Measurements from ENCODE around the gene SPATA46.

SPATA46 gene

DNA sequence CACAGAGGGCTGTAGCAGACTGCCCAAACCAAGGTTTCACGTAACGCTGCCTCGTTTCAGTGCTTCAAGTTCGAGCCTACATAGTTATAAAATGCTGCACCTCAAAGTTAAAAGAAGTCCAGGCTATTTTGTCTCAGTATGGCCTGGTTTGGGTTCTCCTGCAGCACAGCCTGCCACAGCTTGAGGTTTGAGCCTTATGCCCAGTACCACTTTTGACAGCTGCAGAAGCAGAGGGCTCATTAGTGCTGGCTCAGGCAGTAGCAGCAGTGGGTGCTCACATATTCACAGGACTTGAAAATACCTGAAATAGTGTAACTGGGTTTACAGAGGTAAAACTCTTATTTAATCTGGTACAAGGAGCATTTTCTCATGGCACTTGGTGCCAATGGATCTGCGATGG, 15.3 kb downstream of the SPATA46 start:
- Histone ChIP-seq H3K27ac (ENCODE audit: low read depth, low read length) (no peak overlapping the region), H3K9ac (ENCODE audit: low read length) (no peak overlapping the region), H3K27me3 (ENCODE audit: low read length) (no peaks in the 10 kb centered on the region), H3K79me2 (ENCODE audit: insufficient read depth, low read length) (no peaks in the 10 kb centered on the region), H3K9me3 (ENCODE audit: insufficient read depth, low read length) (no peaks in the 10 kb centered on the region), H2AFZ (ENCODE audit: low read depth, low read length, severe bottlenecking) (no peak overlapping the region), H3K36me3 (ENCODE audit: low read length) (no peaks in the 10 kb centered on the region), H3K4me2 (ENCODE audit: low read depth, low read length, poor library complexity, severe bottlenecking) (no peak overlapping the region), H4K20me1 (ENCODE audit: low read depth, low read length) (no peaks in the 10 kb centered on the region), H3F3A (ENCODE audit: insufficient read depth) (no peaks in the 10 kb centered on the region), H3K9me2 (replicated peaks; ENCODE audit: insufficient read depth, low read length) (no peaks in the 10 kb centered on the region), H3K4me3 (ENCODE audit: insufficient read depth, low read length, poor library complexity, severe bottlenecking) (no peak overlapping the region)
- TF ChIP-seq EZH2phosphoT487 (conservative IDR thresholded peaks at IDR 0.05; ENCODE audit: low read length): no peak
- TF ChIP-seq, protein P1, sequence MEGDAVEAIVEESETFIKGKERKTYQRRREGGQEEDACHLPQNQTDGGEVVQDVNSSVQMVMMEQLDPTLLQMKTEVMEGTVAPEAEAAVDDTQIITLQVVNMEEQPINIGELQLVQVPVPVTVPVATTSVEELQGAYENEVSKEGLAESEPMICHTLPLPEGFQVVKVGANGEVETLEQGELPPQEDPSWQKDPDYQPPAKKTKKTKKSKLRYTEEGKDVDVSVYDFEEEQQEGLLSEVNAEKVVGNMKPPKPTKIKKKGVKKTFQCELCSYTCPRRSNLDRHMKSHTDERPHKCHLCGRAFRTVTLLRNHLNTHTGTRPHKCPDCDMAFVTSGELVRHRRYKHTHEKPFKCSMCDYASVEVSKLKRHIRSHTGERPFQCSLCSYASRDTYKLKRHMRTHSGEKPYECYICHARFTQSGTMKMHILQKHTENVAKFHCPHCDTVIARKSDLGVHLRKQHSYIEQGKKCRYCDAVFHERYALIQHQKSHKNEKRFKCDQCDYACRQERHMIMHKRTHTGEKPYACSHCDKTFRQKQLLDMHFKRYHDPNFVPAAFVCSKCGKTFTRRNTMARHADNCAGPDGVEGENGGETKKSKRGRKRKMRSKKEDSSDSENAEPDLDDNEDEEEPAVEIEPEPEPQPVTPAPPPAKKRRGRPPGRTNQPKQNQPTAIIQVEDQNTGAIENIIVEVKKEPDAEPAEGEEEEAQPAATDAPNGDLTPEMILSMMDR (IDR thresholded peaks at IDR 0.05; ENCODE audit: insufficient read depth, low read length, poor library complexity, severe bottlenecking): no peak

DNA sequence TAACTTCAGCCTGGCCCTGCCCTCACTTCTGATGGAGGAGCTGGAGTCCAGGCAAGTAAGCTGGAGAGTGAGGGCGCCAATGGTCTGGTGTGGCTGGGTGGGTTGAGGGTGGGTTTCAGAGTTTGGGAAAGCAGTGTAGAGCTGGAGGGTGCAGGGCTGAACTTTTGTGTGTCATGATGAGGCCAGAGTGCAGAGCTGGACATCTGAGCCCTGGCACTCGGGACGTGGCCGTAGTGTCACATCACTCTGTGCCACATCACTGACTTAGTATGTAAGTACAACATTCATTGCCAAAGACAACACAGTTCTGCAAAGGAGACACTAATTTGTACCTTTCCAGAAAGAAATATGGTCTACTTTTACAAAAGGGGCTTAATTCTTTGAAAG, 15.8 kb downstream of the SPATA46 start:
- H3K79me2 ChIP-seq (ENCODE audit: insufficient read depth, low read length): no peaks in the 10 kb centered on the region
- H3K36me3 ChIP-seq (ENCODE audit: low read length): no peaks in the 10 kb centered on the region
- no peak overlapping the region for H3K4me2 ChIP-seq (ENCODE audit: low read depth, low read length, poor library complexity, severe bottlenecking)
- no peak overlapping the region for H3K9ac ChIP-seq (ENCODE audit: low read length)
- H3K9me3 ChIP-seq (ENCODE audit: insufficient read depth, low read length): no peaks in the 10 kb centered on the region
- TF ChIP-seq EZH2phosphoT487 (conservative IDR thresholded peaks at IDR 0.05; ENCODE audit: low read length): no peak
- TF ChIP-seq, protein P1 (IDR thresholded peaks at IDR 0.05; ENCODE audit: insufficient read depth, low read length, poor library complexity, severe bottlenecking): no peak
- H2AFZ ChIP-seq (ENCODE audit: low read depth, low read length, severe bottlenecking): no peak overlapping the region
- no peak overlapping the region for H3K27ac ChIP-seq (ENCODE audit: low read depth, low read length)
- no peak overlapping the region for H3K4me3 ChIP-seq (ENCODE audit: insufficient read depth, low read length, poor library complexity, severe bottlenecking)
- no peaks in the 10 kb centered on the region for H3K9me2 ChIP-seq (replicated peaks; ENCODE audit: insufficient read depth, low read length)
- no peaks in the 10 kb centered on the region for H3K27me3 ChIP-seq (ENCODE audit: low read length)
- H3F3A ChIP-seq (ENCODE audit: insufficient read depth): no peaks in the 10 kb centered on the region
- H4K20me1 ChIP-seq (ENCODE audit: low read depth, low read length): no peaks in the 10 kb centered on the region

DNA sequence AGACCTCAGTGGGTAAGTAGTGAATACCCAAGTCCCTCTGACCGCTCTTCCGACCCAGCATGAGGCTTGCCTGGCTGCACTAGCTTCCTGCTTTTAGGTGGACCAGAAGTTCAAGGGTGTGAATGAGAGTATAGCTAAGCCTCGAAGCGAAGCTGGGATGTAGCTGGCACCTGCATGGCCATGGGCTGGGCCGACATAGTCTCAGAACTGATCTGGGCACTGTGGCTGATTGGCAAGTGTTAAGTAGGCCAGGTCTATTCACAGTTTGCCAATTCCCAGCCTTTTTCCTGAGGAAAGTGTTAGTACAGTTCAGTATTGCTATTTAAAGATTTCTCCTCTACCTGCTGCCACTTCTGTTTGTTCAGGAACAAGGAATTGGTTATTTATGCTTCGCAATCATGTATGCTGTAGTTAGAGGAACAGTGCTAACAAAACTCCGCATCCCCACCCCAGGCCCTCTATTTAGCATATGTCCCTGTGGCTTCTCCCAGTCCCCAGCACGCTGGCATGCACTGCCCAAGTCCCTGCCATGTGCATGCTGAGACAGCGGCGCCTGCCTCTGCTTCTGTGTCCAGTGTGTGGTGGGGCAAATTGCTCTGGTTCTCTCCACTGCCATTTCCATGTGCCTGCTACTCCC, 16.3 kb downstream of the SPATA46 start:
- H3K9me3 ChIP-seq (ENCODE audit: insufficient read depth, low read length): no peaks in the 10 kb centered on the region
- H3K27ac ChIP-seq (ENCODE audit: low read depth, low read length): no peak overlapping the region
- H3K9me2 ChIP-seq (replicated peaks; ENCODE audit: insufficient read depth, low read length): no peaks in the 10 kb centered on the region
- no peak overlapping the region for H2AFZ ChIP-seq (ENCODE audit: low read depth, low read length, severe bottlenecking)
- no peaks in the 10 kb centered on the region for H3K79me2 ChIP-seq (ENCODE audit: insufficient read depth, low read length)
- no peak overlapping the region for H3K4me3 ChIP-seq (ENCODE audit: insufficient read depth, low read length, poor library complexity, severe bottlenecking)
- no peaks in the 10 kb centered on the region for H4K20me1 ChIP-seq (ENCODE audit: low read depth, low read length)
- H3K27me3 ChIP-seq (ENCODE audit: low read length): no peaks in the 10 kb centered on the region
- no peak overlapping the region for H3K9ac ChIP-seq (ENCODE audit: low read length)
- no peak for TF ChIP-seq EZH2phosphoT487 (conservative IDR thresholded peaks at IDR 0.05; ENCODE audit: low read length)
- TF ChIP-seq, protein P1 (IDR thresholded peaks at IDR 0.05; ENCODE audit: insufficient read depth, low read length, poor library complexity, severe bottlenecking): no peak
- no peaks in the 10 kb centered on the region for H3F3A ChIP-seq (ENCODE audit: insufficient read depth)
- H3K4me2 ChIP-seq (ENCODE audit: low read depth, low read length, poor library complexity, severe bottlenecking): no peak overlapping the region
- H3K36me3 ChIP-seq (ENCODE audit: low read length): no peaks in the 10 kb centered on the region

All from SU-DHL-6 (cell line).